Activated naive CD8-positive, alpha-beta T cell treated with anti-CD3 and anti-CD28 coated beads, Interleukin-2, amount 10 ng/mL, durations not matched to agents 7 days and 5 days (primary cell): Measurements from ENCODE around the gene RRN3. TPM values are rescaled to one million over a fixed set of nuclear protein-coding genes. Genes with fewer than 3 reads are reported as not detected.
"Not testable (repeated sequence)": the region's sequence is repeated elsewhere in the genome, so short reads cannot be mapped to it uniquely, and the experiment has no call there.

Experiments used
- ATAC-seq: fragments of 150-1000 bp; cut with Tn5 transposase; one replicate; pipeline ENCODE4 v1.10.0; 2021; ENCODE audit warnings: low read depth, moderate library complexity
- POLR2A ChIA-PET: fragments of 350-600 bp; sonication (Branson Sonifier 250); formaldehyde crosslinking; loops from one replicate; lab custom pipeline; 2021; ENCODE audit warnings: antibody characterized with exemption; lab: Charles Lee
- DNase-seq: peaks from one replicate; pipeline ENCODE4 v3.0.0; 2021
- H3K27ac Mint-ChIP-seq: one replicate; pipeline ENCODE4 v1.8.0; 2022; ENCODE audit warnings: mild to moderate bottlenecking, mixed read lengths
- H3K27me3 Mint-ChIP-seq: one replicate; pipeline ENCODE4 v1.8.0; 2022; ENCODE audit warnings: mild to moderate bottlenecking, moderate library complexity, mixed read lengths
- H3K36me3 Mint-ChIP-seq: one replicate; pipeline ENCODE4 v1.8.0; 2021; ENCODE audit warnings: mild to moderate bottlenecking, mixed read lengths
- H3K4me1 Mint-ChIP-seq: one replicate; pipeline ENCODE4 v1.8.0; 2021; ENCODE audit warnings: mixed read lengths
- H3K4me3 Mint-ChIP-seq: one replicate; pipeline ENCODE4 v1.8.0; 2022; ENCODE audit warnings: mild to moderate bottlenecking, moderate library complexity, mixed read lengths
- H3K9me3 Mint-ChIP-seq: one replicate; pipeline ENCODE4 v1.8.0; 2021; ENCODE audit warnings: mixed read lengths
- total RNA-seq, 2 experiments: library from RNA; stranded (reverse); gene quantifications; one replicate each; pipeline ENCODE4 v1.2.3, GENCODE V29; 2021

Gene RRN3
- total RNA-seq, 2 experiments from 2014 or later = 31.3 to 31.5 TPM

DNA sequence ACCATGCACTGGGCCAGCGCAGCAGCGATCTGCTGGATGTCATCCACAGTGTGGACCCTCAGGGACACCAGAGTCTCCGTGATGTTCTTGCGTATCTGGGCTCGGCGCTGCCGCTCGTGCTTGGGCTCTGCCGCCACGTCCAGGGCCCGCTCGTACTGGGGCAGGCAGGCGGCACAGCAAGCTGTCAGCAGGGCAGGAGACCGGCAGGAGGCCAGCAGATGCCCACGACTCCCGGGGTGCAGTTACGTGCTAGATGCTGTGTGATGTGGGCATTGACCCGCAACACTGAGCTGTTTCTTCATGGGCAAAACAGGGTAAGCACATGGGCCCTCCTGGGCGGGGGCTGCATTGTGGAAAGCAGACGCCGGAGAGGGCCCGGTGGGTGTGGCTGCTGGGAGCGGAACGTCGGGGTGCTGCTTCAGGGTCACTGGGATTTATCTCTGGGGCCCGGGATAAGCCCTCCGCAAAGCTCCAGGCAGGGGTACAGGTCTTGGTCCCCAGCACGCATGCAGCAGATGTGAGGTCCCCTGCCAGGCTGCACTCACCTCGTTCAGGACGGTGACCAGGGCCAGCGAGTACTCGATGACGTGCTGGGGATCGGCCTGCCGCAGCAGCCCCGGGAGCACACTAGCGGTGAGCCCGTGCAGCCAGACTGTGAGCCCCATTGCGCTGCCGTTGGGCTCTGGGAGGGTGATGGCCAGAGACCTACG, 38.8 kb upstream of the RRN3 start:
- H3K4me3 Mint-ChIP-seq, ATAC-seq, H3K36me3 Mint-ChIP-seq, POLR2A ChIA-PET, DNase-seq, H3K27me3 Mint-ChIP-seq, H3K4me1 Mint-ChIP-seq, H3K27ac Mint-ChIP-seq, H3K9me3 Mint-ChIP-seq: not testable (repeated sequence)

- H3K9me3 Mint-ChIP-seq, POLR2A ChIA-PET, H3K27me3 Mint-ChIP-seq, ATAC-seq, H3K36me3 Mint-ChIP-seq, H3K4me1 Mint-ChIP-seq, H3K27ac Mint-ChIP-seq, DNase-seq, H3K4me3 Mint-ChIP-seq: not testable (repeated sequence)
Measured at GRCh38 chr16:15130943-15131700, 37.0 kb upstream of the RRN3 start.

GRCh38 chr16:15130256-15130932, 36.3 kb upstream of the RRN3 start:
- DNase-seq, H3K4me3 Mint-ChIP-seq: not testable (repeated sequence)

GRCh38 chr16:15127641-15128425, 33.8 kb upstream of the RRN3 start:
- POLR2A ChIA-PET, H3K36me3 Mint-ChIP-seq, H3K4me1 Mint-ChIP-seq, H3K27ac Mint-ChIP-seq, DNase-seq, H3K27me3 Mint-ChIP-seq, H3K9me3 Mint-ChIP-seq, H3K4me3 Mint-ChIP-seq, ATAC-seq: not testable (repeated sequence)

More at GRCh38 chr16:15130256-15130932, 36.3 kb upstream of the RRN3 start:
- POLR2A ChIA-PET, H3K4me1 Mint-ChIP-seq, ATAC-seq, H3K27me3 Mint-ChIP-seq, H3K36me3 Mint-ChIP-seq, H3K27ac Mint-ChIP-seq, H3K9me3 Mint-ChIP-seq: not testable (repeated sequence)

GRCh38 chr16:15100372-15100987, 6.4 kb upstream of the RRN3 start:
- ATAC-seq, H3K27me3 Mint-ChIP-seq, DNase-seq, H3K4me1 Mint-ChIP-seq, H3K36me3 Mint-ChIP-seq, H3K4me3 Mint-ChIP-seq, H3K27ac Mint-ChIP-seq, H3K9me3 Mint-ChIP-seq, POLR2A ChIA-PET: not testable (repeated sequence)

DNA sequence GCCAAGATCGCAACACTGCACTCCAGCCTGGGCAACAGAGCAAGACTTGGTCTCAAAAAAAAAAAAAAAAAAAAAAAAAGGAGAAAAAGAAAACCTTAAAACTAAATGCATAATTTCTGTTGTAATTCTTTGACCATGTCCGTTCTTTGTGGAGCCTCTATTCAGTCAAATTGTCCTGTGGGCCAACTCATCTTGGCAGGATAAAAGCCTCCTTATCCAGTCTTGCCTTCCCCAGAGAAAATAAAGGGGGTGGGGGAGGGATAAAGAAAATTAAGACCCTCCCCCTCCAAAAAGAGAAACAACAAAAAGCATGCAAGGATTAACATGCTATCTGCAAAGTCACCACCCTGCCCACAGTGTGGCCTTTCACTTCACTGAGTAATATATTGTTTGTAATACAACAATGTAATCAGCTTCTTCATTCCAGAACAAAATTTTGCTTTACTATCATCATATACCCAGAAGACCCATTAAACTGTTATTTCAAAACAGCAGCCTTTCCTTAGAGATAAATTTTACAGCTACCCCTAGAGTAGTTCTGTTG, 5.4 kb upstream of the RRN3 start:
- H3K27ac Mint-ChIP-seq, H3K36me3 Mint-ChIP-seq, POLR2A ChIA-PET, DNase-seq, H3K4me3 Mint-ChIP-seq, H3K27me3 Mint-ChIP-seq, H3K4me1 Mint-ChIP-seq, ATAC-seq, H3K9me3 Mint-ChIP-seq: not testable (repeated sequence)

GRCh38 chr16:15096583-15096972, 2.5 kb upstream of the RRN3 start:
- H3K27me3 Mint-ChIP-seq, H3K4me3 Mint-ChIP-seq, H3K27ac Mint-ChIP-seq, H3K9me3 Mint-ChIP-seq, POLR2A ChIA-PET, H3K36me3 Mint-ChIP-seq, DNase-seq, ATAC-seq: not testable (repeated sequence)
- peaks cover 11% of the 10 kb centered on the region for H3K4me1 Mint-ChIP-seq

DNA sequence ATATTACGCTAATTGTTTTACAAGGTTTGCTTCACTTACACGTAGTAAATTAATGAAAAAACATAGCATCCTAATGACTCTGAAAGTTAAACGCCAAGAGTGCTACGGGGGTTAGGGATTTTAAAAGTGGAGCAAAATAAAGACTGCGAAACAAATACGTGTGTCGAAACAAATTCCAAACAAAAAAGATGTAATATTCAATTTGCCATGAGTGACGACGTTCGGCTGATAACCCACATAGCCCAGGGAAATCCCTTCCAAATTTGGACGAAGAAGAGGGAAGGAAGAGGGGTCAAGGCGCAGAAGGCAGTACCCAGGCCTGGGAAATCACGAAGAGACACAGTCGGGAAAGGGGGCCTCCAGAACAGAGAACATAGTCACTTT, 509 bp downstream of the RRN3 start:
- H3K4me1 Mint-ChIP-seq = peaks cover 11% of the 10 kb centered on the region

GRCh38 chr16:15090663-15091269, 3.3 kb downstream of the RRN3 start:
- ATAC-seq, H3K9me3 Mint-ChIP-seq, H3K4me3 Mint-ChIP-seq, H3K27me3 Mint-ChIP-seq, POLR2A ChIA-PET, H3K27ac Mint-ChIP-seq, DNase-seq, H3K36me3 Mint-ChIP-seq: not testable (repeated sequence)
- peaks cover 11% of the 10 kb centered on the region for H3K4me1 Mint-ChIP-seq

More for the DNA sequence above, 509 bp downstream of the RRN3 start:
- POLR2A ChIA-PET = interaction anchor here (0.5 to 1.5 kb wide), 3 partner anchors 16 to 934 kb away, joined by 3 to 7 read pairs (median 6); partner anchors contain the start of gene NTAN1
- not testable (repeated sequence) for H3K27me3 Mint-ChIP-seq, DNase-seq, H3K9me3 Mint-ChIP-seq, ATAC-seq, H3K36me3 Mint-ChIP-seq
- H3K27ac Mint-ChIP-seq = peak overlapping the region; percentile 91
- peak overlapping the region; percentile 88 for H3K4me3 Mint-ChIP-seq

- H3K27ac Mint-ChIP-seq, H3K9me3 Mint-ChIP-seq, POLR2A ChIA-PET, H3K4me1 Mint-ChIP-seq, H3K27me3 Mint-ChIP-seq, H3K4me3 Mint-ChIP-seq, ATAC-seq, DNase-seq: not testable (repeated sequence)
- H3K36me3 Mint-ChIP-seq = peaks cover 27% of the 10 kb centered on the region
Measured at GRCh38 chr16:15082788-15083187, 11.3 kb downstream of the RRN3 start.

DNA sequence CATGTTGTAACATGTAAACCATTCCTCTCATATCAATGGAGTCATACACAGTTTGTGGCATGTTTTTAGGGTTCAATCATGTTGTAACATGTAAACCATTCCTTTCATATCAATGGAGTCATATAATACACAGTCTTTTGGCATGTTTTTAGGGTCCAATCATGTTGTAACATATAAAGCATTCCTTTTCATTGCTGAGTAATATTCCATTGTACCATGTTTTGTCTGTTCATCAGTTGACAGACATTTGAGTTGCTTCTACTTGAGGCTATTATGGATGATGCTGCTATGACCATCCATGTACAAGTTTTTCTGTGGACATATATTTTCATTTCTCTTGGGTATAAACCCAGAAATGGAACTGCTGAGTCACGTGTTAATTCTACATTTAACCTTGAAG, 13.2 kb downstream of the RRN3 start:
- H3K9me3 Mint-ChIP-seq, POLR2A ChIA-PET, H3K27ac Mint-ChIP-seq, DNase-seq, ATAC-seq, H3K27me3 Mint-ChIP-seq, H3K4me3 Mint-ChIP-seq, H3K4me1 Mint-ChIP-seq: not testable (repeated sequence)
- peaks cover 29% of the 10 kb centered on the region for H3K36me3 Mint-ChIP-seq

DNA sequence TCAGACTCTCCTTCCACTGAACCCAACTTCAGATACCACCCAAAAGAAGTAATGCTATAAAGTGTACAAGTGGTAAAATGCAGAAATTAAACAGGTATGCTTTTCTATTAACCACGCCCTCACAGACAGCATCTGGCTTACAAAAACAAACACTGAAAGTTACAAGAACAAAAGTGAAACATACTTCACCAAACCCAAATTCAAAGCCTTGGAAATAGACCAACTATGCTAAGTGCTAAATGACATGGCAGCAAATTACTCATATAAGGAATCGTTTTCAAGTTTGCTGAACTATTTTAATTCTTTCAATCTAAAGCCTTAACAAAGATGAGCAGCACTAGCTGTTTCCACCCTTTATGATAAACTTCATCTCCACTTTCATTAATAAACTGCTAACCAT, 17.9 kb downstream of the RRN3 start:
- H3K9me3 Mint-ChIP-seq, H3K4me3 Mint-ChIP-seq, H3K27me3 Mint-ChIP-seq, ATAC-seq, POLR2A ChIA-PET, H3K27ac Mint-ChIP-seq, DNase-seq, H3K4me1 Mint-ChIP-seq: not testable (repeated sequence)
- H3K36me3 Mint-ChIP-seq = peaks cover 22% of the 10 kb centered on the region
